HepG2 (cell line): Measurements from ENCODE around the gene JPH3. TPM values are rescaled to one million over a fixed set of nuclear protein-coding genes. Genes with fewer than 3 reads are reported as not detected.
A peak's percentile ranks its signal among the peaks of the same experiment; 100 is the strongest.

Experiments
- BHLHE40 ChIP-seq: IDR thresholded peaks from 2 replicates; pipeline ENCODE4 v1.6.1; 2011; ENCODE audit warnings: low read length, improper control_type of control experiment
- HDAC2 ChIP-seq: sonication (generic); formaldehyde crosslinking; IDR thresholded peaks from 2 replicates; pipeline ENCODE4 v1.4.0; 2020; ENCODE audit warnings: missing genetic modification reagents
- HES4 ChIP-seq: sonication (generic); formaldehyde crosslinking; IDR thresholded peaks from 2 replicates; pipeline ENCODE4 v1.9.0; 2021; ENCODE audit warnings: mild to moderate bottlenecking, missing genetic modification reagents, borderline replicate concordance
- HMGA1 ChIP-seq: sonication (generic); formaldehyde crosslinking; conservative IDR thresholded peaks from 2 replicates; pipeline ENCODE4 v1.4.0; 2020; ENCODE audit warnings: missing genetic modification reagents
- HOXA3 ChIP-seq: sonication (generic); formaldehyde crosslinking; IDR thresholded peaks from 2 replicates; pipeline ENCODE4 v1.5.0; 2020; ENCODE audit warnings: missing genetic modification reagents
- IRF2 ChIP-seq: IDR thresholded peaks from 2 replicates; pipeline ENCODE4 v1.6.1; 2018; ENCODE audit warnings: missing genetic modification reagents, missing compliant biosample characterization
- MAZ ChIP-seq, 2 experiments: sonication (generic) in 1 of 2; formaldehyde crosslinking in 1 of 2; IDR thresholded peaks; 2 replicates each; pipeline versions ENCODE4 v1.5.0 to v1.6.1; 2012 to 2020; ENCODE audit warnings: low read depth in 2 of 2, mild to moderate bottlenecking in 2 of 2, borderline replicate concordance in 1 of 2, improper control_type of control experiment in 1 of 2, low read length in 1 of 2, missing genetic modification reagents in 1 of 2, moderate library complexity in 1 of 2
- MTA3 ChIP-seq: sonication (generic); formaldehyde crosslinking; IDR thresholded peaks from 2 replicates; pipeline ENCODE4 v1.4.0; 2020; ENCODE audit warnings: missing genetic modification reagents
- SIN3A ChIP-seq: IDR thresholded peaks from 2 replicates; pipeline ENCODE4 v1.6.1; 2011; ENCODE audit warnings: low read depth, mild to moderate bottlenecking, control low read depth, low read length, borderline replicate concordance
- SIX4 ChIP-seq: sonication (generic); formaldehyde crosslinking; IDR thresholded peaks from 2 replicates; pipeline ENCODE4 v1.4.0; 2020; ENCODE audit warnings: missing genetic modification reagents
- SMAD3 ChIP-seq: sonication (generic); formaldehyde crosslinking; IDR thresholded peaks from 2 replicates; pipeline ENCODE4 v1.4.0; 2020; ENCODE audit warnings: missing genetic modification reagents
- SRSF9 ChIP-seq: fragments of 200-400 bp; formaldehyde crosslinking; IDR thresholded peaks from 2 replicates; pipeline ENCODE4 v1.6.1; 2018; ENCODE audit warnings: borderline replicate concordance, mild to moderate bottlenecking, low read depth, low read length; ENCODE audit not compliant: insufficient read depth, poor library complexity, severe bottlenecking
- TEAD3 ChIP-seq: optimal IDR thresholded peaks from 2 replicates; pipeline ENCODE3; 2016; ENCODE audit warnings: borderline replicate concordance
- TSC22D2 ChIP-seq: sonication (generic); formaldehyde crosslinking; IDR thresholded peaks from 2 replicates; pipeline ENCODE4 v1.5.1; 2020; ENCODE audit warnings: missing genetic modification reagents, mild to moderate bottlenecking, borderline replicate concordance
- ZNF17 ChIP-seq: sonication (generic); formaldehyde crosslinking; IDR thresholded peaks from 2 replicates; pipeline ENCODE4 v1.5.0; 2020; ENCODE audit warnings: mild to moderate bottlenecking, missing genetic modification reagents
- ZNF225 ChIP-seq: sonication (generic); formaldehyde crosslinking; IDR thresholded peaks from 2 replicates; pipeline ENCODE4 v1.4.0; 2020; ENCODE audit warnings: mild to moderate bottlenecking, missing genetic modification reagents
- ZNF777 ChIP-seq: sonication (generic); formaldehyde crosslinking; IDR thresholded peaks from 2 replicates; pipeline ENCODE4 v1.4.0; 2020; ENCODE audit warnings: missing genetic modification reagents
- polyA plus RNA-seq, 8 experiments: library from polyadenylated mRNA; depleted of rRNA in 3 of 8; stranded (reverse) in 7 of 8; unstranded in 1 of 8; fragments of >200 nt; fragmentation: Illumina TruSeq in 4 of 8; extraction: Trizol in 4 of 8; gene quantifications; 2 replicates each; pipeline versions ENCODE4 v1.2.1 to v1.2.3, GENCODE V29; 2011 to 2016; ENCODE audit warnings: low read depth in 4 of 8, missing spikeins in 1 of 8, mixed read lengths in 1 of 8; ENCODE audit not compliant: insufficient read depth in 1 of 8
- total RNA-seq, 5 experiments: library from RNA; depleted of rRNA; stranded (reverse); fragments of >200 nt; fragmentation: Illumina TruSeq; extraction: Trizol; gene quantifications; 2 replicates each; pipeline ENCODE4 v1.2.3, GENCODE V29; 2016; ENCODE audit warnings: low read depth in 1 of 5
- TF ChIP-seq, protein P1 (sequence below): sonication (generic); formaldehyde crosslinking; IDR thresholded peaks from 2 replicates; pipeline ENCODE4 v1.8.0; 2022; ENCODE audit warnings: missing genetic modification reagents, mild to moderate bottlenecking, borderline replicate concordance
- TF ChIP-seq, protein P2 (sequence below): sonication (generic); formaldehyde crosslinking; IDR thresholded peaks from 2 replicates; pipeline ENCODE4 v1.8.1; 2023; ENCODE audit warnings: missing genetic modification reagents, inconsistent platforms, borderline replicate concordance
- TF ChIP-seq, protein P3 (sequence below), 2 experiments: IDR thresholded peaks; 2 replicates each; pipeline ENCODE4 v1.6.1; 2011 to 2012; ENCODE audit warnings: low read length in 2 of 2, borderline replicate concordance in 1 of 2, low read depth in 1 of 2, mild to moderate bottlenecking in 1 of 2, moderate library complexity in 1 of 2

The JPH3 gene
- total and polyA plus RNA-seq, 2 of the 13 experiments (the other 11 are each of a cell fraction or from before 2014, with no cell fraction given) = not detected

DNA sequence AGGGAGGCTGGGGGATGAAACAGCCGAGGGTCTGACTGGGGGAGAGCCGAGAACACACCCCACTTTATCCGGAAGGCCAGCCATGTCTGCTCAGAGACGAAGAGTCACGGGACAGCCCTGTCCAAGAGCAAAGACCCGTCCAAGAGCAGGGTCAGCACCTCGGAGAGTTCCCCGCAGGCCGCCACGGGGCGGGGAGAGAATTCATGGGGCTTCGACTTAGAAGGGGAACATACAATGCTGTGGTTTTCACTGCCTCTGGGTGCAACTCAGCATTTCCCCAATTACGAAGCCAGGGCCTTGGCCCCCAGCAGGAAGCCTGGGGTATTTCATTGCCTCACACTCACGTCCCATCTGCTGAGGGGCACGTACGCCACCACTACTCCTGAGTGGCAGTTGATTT is 59.3 kb downstream of the JPH3 start (continued):
- no peak for TF ChIP-seq ZNF17 (CRISPR knock-in tag)
- 0 out of 2 replicates have a peak, but pooled peaks have one; percentile 48 for TF ChIP-seq HOXA3
- TF ChIP-seq HES4 (CRISPR knock-in tag) = peak; percentile 68; the same call in 1 of the 2 replicates
- TF ChIP-seq SIX4 = peak; percentile 63
- peak; percentile 97 for TF ChIP-seq TSC22D2
- TF ChIP-seq, protein P1, sequence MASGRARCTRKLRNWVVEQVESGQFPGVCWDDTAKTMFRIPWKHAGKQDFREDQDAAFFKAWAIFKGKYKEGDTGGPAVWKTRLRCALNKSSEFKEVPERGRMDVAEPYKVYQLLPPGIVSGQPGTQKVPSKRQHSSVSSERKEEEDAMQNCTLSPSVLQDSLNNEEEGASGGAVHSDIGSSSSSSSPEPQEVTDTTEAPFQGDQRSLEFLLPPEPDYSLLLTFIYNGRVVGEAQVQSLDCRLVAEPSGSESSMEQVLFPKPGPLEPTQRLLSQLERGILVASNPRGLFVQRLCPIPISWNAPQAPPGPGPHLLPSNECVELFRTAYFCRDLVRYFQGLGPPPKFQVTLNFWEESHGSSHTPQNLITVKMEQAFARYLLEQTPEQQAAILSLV (CRISPR knock-in tag) = peak; percentile 54; the same call in 1 of the 2 replicates
- TF ChIP-seq SRSF9 = no peak
- no peak for TF ChIP-seq SIN3A
- TF ChIP-seq HMGA1 (CRISPR knock-in tag) = no peak
- peak; percentile 55; the same call in 1 of the 2 replicates for TF ChIP-seq BHLHE40
- TF ChIP-seq, protein P2, sequence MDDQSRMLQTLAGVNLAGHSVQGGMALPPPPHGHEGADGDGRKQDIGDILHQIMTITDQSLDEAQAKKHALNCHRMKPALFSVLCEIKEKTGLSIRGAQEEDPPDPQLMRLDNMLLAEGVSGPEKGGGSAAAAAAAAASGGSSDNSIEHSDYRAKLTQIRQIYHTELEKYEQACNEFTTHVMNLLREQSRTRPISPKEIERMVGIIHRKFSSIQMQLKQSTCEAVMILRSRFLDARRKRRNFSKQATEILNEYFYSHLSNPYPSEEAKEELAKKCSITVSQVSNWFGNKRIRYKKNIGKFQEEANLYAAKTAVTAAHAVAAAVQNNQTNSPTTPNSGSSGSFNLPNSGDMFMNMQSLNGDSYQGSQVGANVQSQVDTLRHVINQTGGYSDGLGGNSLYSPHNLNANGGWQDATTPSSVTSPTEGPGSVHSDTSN (CRISPR knock-in tag) = peak; percentile 53; the same call in 1 of the 2 replicates
- TF ChIP-seq ZNF225 (CRISPR knock-in tag) = 0 out of 2 replicates have a peak, but pooled peaks have one; percentile 33
- TF ChIP-seq, protein P3, sequence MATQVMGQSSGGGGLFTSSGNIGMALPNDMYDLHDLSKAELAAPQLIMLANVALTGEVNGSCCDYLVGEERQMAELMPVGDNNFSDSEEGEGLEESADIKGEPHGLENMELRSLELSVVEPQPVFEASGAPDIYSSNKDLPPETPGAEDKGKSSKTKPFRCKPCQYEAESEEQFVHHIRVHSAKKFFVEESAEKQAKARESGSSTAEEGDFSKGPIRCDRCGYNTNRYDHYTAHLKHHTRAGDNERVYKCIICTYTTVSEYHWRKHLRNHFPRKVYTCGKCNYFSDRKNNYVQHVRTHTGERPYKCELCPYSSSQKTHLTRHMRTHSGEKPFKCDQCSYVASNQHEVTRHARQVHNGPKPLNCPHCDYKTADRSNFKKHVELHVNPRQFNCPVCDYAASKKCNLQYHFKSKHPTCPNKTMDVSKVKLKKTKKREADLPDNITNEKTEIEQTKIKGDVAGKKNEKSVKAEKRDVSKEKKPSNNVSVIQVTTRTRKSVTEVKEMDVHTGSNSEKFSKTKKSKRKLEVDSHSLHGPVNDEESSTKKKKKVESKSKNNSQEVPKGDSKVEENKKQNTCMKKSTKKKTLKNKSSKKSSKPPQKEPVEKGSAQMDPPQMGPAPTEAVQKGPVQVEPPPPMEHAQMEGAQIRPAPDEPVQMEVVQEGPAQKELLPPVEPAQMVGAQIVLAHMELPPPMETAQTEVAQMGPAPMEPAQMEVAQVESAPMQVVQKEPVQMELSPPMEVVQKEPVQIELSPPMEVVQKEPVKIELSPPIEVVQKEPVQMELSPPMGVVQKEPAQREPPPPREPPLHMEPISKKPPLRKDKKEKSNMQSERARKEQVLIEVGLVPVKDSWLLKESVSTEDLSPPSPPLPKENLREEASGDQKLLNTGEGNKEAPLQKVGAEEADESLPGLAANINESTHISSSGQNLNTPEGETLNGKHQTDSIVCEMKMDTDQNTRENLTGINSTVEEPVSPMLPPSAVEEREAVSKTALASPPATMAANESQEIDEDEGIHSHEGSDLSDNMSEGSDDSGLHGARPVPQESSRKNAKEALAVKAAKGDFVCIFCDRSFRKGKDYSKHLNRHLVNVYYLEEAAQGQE (IDR thresholded peaks at IDR 0.05; ENCODE audit: borderline replicate concordance in 1 of 2, low read depth in 1 of 2, low read length in 2 of 2) = peak; percentile 96 to 100
- peak; percentile 53 for TF ChIP-seq TEAD3 (CRISPR knock-in tag)
- peak; percentile 79 for TF ChIP-seq SMAD3 (CRISPR knock-in tag)
- TF ChIP-seq HDAC2 (CRISPR knock-in tag) = peak; percentile 60; the same call in 1 of the 2 replicates
- TF ChIP-seq ZNF777 (CRISPR knock-in tag) = peak; percentile 44; the same call in 1 of the 2 replicates
- 0 out of 2 replicates have a peak, but pooled peaks have one; percentile 69 for TF ChIP-seq MTA3 (CRISPR knock-in tag)
- 0 out of 2 replicates have a peak, but pooled peaks have one; percentile 46 for TF ChIP-seq IRF2
- TF ChIP-seq MAZ (IDR thresholded peaks at IDR 0.05; ENCODE audit: borderline replicate concordance, low read depth, low read length) = no peak
- 0 out of 2 replicates have a peak, but pooled peaks have one; percentile 27 for TF ChIP-seq MAZ (CRISPR knock-in tag; IDR thresholded peaks at IDR 0.05; ENCODE audit: low read depth)
